ENCODE data around the gene RCSD1. TPM values are rescaled to one million over a fixed set of nuclear protein-coding genes. Genes with fewer than 3 reads are reported as not detected.
"Not testable (repeated sequence)": the region's sequence is repeated elsewhere in the genome, so short reads cannot be mapped to it uniquely, and the experiment has no call there.

RCSD1 gene
- total and polyA plus RNA-seq, 10 of the 15 experiments (the other 5 are each of a cell fraction or from before 2014, with no cell fraction given) = 11.4 to 78.3 (median 71.6) TPM

GRCh38 chr1:167718914-167719691 is 89.1 kb downstream of the RCSD1 start (continued):
- TF ChIP-seq, protein P1, sequence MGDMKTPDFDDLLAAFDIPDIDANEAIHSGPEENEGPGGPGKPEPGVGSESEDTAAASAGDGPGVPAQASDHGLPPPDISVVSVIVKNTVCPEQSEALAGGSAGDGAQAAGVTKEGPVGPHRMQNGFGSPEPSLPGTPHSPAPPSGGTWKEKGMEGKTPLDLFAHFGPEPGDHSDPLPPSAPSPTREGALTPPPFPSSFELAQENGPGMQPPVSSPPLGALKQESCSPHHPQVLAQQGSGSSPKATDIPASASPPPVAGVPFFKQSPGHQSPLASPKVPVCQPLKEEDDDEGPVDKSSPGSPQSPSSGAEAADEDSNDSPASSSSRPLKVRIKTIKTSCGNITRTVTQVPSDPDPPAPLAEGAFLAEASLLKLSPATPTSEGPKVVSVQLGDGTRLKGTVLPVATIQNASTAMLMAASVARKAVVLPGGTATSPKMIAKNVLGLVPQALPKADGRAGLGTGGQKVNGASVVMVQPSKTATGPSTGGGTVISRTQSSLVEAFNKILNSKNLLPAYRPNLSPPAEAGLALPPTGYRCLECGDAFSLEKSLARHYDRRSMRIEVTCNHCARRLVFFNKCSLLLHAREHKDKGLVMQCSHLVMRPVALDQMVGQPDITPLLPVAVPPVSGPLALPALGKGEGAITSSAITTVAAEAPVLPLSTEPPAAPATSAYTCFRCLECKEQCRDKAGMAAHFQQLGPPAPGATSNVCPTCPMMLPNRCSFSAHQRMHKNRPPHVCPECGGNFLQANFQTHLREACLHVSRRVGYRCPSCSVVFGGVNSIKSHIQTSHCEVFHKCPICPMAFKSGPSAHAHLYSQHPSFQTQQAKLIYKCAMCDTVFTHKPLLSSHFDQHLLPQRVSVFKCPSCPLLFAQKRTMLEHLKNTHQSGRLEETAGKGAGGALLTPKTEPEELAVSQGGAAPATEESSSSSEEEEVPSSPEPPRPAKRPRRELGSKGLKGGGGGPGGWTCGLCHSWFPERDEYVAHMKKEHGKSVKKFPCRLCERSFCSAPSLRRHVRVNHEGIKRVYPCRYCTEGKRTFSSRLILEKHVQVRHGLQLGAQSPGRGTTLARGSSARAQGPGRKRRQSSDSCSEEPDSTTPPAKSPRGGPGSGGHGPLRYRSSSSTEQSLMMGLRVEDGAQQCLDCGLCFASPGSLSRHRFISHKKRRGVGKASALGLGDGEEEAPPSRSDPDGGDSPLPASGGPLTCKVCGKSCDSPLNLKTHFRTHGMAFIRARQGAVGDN (IDR thresholded peaks at IDR 0.05) = no peak
- no peak for TF ChIP-seq SMAD1 (IDR thresholded peaks at IDR 0.05; ENCODE audit: low read depth, partially characterized antibody)

GRCh38 chr1:167719715-167720421 is 89.8 kb downstream of the RCSD1 start:
- 1% methylated on average over 25 of the region's 25 CpGs for WGBS (ENCODE audit: insufficient coverage, insufficient replicate concordance, low lambda C conversion rate, missing lambda C conversion rate)
- H3K4me2 ChIP-seq (ENCODE audit: control insufficient read depth, insufficient read depth) = peak overlapping the region; percentile 83
- H3K27ac ChIP-seq (ENCODE audit: control insufficient read depth, insufficient read depth) = peak overlapping the region; percentile 80
- H3K79me2 ChIP-seq (ENCODE audit: control insufficient read depth, insufficient read depth, low read length) = peaks cover 33% of the 10 kb centered on the region
- not testable (repeated sequence) for H3K27me3 ChIP-seq (replicated peaks in 1 of 2; ENCODE audit: control insufficient read depth in 2 of 2, insufficient read depth in 2 of 2, low read length in 1 of 2); H3K36me3 ChIP-seq (ENCODE audit: control insufficient read depth in 2 of 2, insufficient read depth in 2 of 2, low read length in 1 of 2); H4K20me1 ChIP-seq (ENCODE audit: control insufficient read depth, insufficient read depth); DNase-seq (ENCODE audit: low read depth, low spot score); BruUV-seq (replicated peaks); H3K9me3 ChIP-seq (replicated peaks; ENCODE audit: control insufficient read depth, insufficient read depth, low read length); FAIRE-seq
- SMC1A ChIA-PET (ENCODE audit: uncharacterized antibody, unreplicated experiment) = interaction anchor here (0.6 to 5.9 kb wide), 3 partner anchors 33 to 362 kb away, joined by 3 to 34 read pairs (median 3); no protein-coding TSS in a partner anchor
- POLR2A ChIA-PET = interaction anchor here (0.9 to 1.4 kb wide), 2 partner anchors 11 to 29 kb away, joined by 3 to 4 read pairs; no protein-coding TSS in a partner anchor
- peak overlapping the region; percentile 58 for H2AFZ ChIP-seq (ENCODE audit: control insufficient read depth, low read depth, low read length)
- H3K4me3 ChIP-seq = peak overlapping the region; percentile 89
- RAD21 ChIA-PET (ENCODE audit: unreplicated experiment) = interaction anchor here (1.5 kb wide), 1 partner anchor 55 kb away, joined by 3 read pairs; no protein-coding TSS in a partner anchor
- CTCF ChIA-PET = interaction anchor here (1.1 to 1.5 kb wide), 3 partner anchors 9 to 362 kb away, joined by 3 to 6 read pairs (median 4); no protein-coding TSS in a partner anchor
- intact Hi-C loops (cut with micrococcal nuclease; ENCODE audit: unreplicated experiment) (loop anchor here (5.0 to 10.0 kb wide), 2 partner anchors 362 to 1845 kb away; no protein-coding TSS in a partner anchor), in situ Hi-C loops (cut with MboI) (loop anchor here (5.0 kb wide), 1 partner anchor 217 kb away; the partner anchor contains the start of genes DCAF6 and MPC2)
- H3K9ac ChIP-seq (ENCODE audit: control insufficient read depth, insufficient read depth, low read length) = peak overlapping the region; percentile 66
- ATAC-seq = peak; percentile 4; the same call in 1 of the 3 replicates
- peaks cover 27% of the 10 kb centered on the region for H3K4me1 ChIP-seq (ENCODE audit: control insufficient read depth, insufficient read depth, low read length)
- TF ChIP-seq SKIL (IDR thresholded peaks at IDR 0.05; ENCODE audit: low read depth, poor library complexity, severe bottlenecking) (peak; percentile 43), BHLHE40 (IDR thresholded peaks at IDR 0.05; ENCODE audit: borderline replicate concordance in 1 of 2, low read depth in 2 of 2, low read length in 1 of 2) (peak in 1 of 2 experiments; percentile 35; a peak in 1 of 4 replicates), SMARCA5 (IDR thresholded peaks at IDR 0.05) (peak; percentile 75), PAX5 (IDR thresholded peaks at IDR 0.05; ENCODE audit: borderline replicate concordance, low read depth, low read length) (0 out of 2 replicates have a peak, but pooled peaks have one; percentile 17), MTA2 (IDR thresholded peaks at IDR 0.05; ENCODE audit: low read depth) (0 out of 2 replicates have a peak, but pooled peaks have one; percentile 8), IKZF1 (conservative IDR thresholded peaks at IDR 0.05) (0 out of 2 replicates have a peak, but pooled peaks have one; percentile 27)

All from GM12878 (cell line).